IPS-18c (cell line): Measurements from ENCODE around the gene CCNI.
"Not testable (repeated sequence)": the region's sequence is repeated elsewhere in the genome, so short reads cannot be mapped to it uniquely, and the experiment has no call there.

Experiments
- H3K4me3 ChIP-seq: 2 replicates; pipeline ENCODE4 v1.7.0; 2013; ENCODE audit warnings: low read depth, mild to moderate bottlenecking, low read length, moderate library complexity; ENCODE audit not compliant: insufficient read depth
- H3K9me3 ChIP-seq: one replicate; pipeline ENCODE4 v1.6.1; 2013; ENCODE audit warnings: mild to moderate bottlenecking, low read length, moderate library complexity; ENCODE audit not compliant: control insufficient read depth, insufficient read depth

The CCNI gene

DNA sequence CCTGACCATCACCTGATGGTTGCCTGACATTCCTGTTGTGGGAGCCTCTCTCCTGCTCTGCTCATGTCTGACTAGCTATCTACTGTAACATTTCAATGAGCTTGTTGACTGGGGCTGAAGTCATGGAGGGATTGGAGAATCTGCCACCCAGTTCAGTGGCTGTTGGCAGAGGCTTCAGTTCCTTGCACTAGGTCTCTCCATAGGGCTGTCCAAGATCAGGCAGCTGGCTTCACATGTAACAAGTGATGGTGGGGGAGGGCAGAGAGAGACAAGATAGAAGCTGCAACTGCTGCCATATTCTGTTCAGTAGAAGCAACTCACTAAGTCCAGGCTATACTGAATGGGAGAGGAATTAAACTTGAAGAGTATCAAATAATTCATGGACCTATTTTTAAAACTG is 14.1 kb upstream of the CCNI start:
- Histone ChIP-seq H3K4me3 (no peak overlapping the region), H3K9me3 (peaks cover 2% of the 10 kb centered on the region)

GRCh38 chr4:77087027-77087426 is 11.2 kb upstream of the CCNI start:
- not testable (repeated sequence) for H3K4me3 ChIP-seq, H3K9me3 ChIP-seq

DNA sequence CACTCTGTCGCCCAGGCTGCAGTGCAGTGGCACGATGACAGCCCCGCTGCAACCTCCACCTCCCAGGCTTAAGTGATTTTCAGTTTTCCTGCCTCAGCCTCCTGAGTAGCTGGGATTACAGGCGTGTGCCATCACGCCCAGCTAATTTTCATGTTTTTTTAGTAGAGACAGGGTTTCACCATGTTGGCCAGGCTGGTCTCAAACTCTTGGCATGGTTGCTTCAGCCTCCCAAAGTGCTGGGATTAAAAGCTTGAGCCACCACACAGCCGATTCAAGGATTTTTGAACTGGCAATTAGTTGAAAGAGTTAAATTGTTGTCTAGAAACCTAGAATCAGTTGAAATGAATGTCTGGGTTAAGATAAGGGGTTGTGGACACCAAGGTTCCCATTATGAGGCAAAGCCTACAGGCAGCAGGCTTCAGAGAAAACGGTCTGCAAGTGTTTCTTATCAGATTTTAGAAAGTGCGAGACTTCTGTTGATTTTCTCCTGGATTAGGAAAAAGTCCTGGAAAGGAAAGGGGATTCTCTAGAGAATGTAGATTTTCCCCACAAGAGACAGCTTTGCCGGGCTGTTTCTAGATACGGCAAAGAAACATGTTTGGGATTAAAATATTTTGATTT is 8.3 kb upstream of the CCNI start:
- H3K4me3 ChIP-seq: no peak overlapping the region

DNA sequence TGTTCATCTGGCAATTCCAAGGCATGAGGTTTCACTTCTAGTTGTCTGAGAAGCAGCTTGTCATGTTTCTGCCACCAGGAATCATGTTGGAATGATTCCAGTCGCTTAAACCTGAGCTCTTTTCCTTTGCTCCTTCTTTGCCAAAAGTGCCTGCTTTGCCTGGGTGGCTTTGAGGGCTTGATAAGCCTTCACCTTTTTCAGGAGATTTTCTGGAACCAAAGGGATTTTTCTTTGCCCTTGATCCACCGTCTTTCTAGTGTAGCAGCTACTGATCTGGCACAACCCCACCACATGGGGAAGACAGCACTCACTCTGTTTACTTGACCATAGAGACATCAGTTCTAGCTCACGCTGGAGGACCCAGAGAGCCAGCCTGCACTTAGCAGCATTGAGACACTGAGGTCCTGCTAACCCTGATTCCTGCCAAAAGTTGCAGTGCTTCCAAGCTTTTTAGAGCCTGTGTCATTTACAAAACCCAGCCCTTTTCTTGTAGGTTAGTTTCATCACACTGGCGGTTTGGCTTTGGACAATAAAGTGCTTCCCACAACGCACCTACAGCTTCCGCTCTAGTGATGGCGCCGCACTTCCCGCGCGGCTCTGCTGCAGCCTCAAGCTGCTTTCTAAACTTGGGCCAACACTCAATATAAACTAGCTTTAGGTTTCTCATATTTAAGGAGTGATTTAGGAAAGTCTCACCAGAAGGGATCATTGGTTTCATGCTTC is 7.3 kb upstream of the CCNI start:
- peaks cover 2% of the 10 kb centered on the region for H3K9me3 ChIP-seq
- H3K4me3 ChIP-seq: no peak overlapping the region

More for the DNA sequence above, 8.3 kb upstream of the CCNI start:
- peaks cover 4% of the 10 kb centered on the region for H3K9me3 ChIP-seq

DNA sequence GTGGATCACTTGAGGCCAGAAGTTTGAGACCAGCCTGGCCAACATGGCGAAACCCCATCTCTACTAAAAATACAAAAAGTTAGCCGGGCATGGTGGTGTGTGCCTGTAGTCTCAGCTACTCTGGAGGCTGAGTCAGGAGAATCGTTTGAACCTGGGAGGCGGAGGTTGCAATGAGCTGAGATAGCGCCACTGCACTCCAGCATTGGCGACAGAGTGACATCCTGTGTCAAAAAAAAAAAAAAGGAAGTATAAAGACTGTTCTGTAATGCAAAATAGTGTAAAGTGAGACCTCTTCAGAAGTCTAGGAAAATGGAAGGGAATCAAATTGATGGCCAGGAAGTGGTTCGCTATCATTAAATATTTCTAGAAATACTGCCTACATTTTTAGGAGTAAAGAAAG is 5.0 kb upstream of the CCNI start:
- not testable (repeated sequence) for H3K9me3 ChIP-seq, H3K4me3 ChIP-seq

DNA sequence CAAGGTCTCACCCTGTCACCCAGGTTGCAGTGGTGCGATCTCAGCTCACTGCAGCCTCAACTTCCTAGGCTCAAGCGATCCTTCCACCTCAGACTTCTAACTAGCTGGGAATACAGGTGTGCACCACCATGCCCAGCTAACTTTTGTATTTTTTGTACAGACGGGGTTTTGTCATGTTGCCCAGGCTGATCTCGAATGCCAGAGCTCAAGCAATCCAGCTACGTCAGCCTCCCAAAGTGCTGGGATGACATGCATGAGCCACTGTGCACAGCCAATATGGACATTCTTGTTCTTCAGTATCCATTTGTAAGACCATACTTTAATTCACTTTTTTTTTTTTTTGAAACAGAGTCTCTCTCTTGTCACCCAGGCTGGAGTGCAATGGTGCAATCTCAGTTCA is 3.5 kb upstream of the CCNI start:
- H3K4me3 ChIP-seq: no peak overlapping the region
- H3K9me3 ChIP-seq: peaks cover 2% of the 10 kb centered on the region

- peaks cover 2% of the 10 kb centered on the region for H3K9me3 ChIP-seq
- H3K4me3 ChIP-seq: no peak overlapping the region
Observed at GRCh38 chr4:77078401-77078800, 2.6 kb upstream of the CCNI start.

- no peaks in the 10 kb centered on the region for H3K9me3 ChIP-seq
- H3K4me3 ChIP-seq: no peak overlapping the region; the same call in 1 of the 2 replicates
Observed at GRCh38 chr4:77076889-77077635, 1.3 kb upstream of the CCNI start.

DNA sequence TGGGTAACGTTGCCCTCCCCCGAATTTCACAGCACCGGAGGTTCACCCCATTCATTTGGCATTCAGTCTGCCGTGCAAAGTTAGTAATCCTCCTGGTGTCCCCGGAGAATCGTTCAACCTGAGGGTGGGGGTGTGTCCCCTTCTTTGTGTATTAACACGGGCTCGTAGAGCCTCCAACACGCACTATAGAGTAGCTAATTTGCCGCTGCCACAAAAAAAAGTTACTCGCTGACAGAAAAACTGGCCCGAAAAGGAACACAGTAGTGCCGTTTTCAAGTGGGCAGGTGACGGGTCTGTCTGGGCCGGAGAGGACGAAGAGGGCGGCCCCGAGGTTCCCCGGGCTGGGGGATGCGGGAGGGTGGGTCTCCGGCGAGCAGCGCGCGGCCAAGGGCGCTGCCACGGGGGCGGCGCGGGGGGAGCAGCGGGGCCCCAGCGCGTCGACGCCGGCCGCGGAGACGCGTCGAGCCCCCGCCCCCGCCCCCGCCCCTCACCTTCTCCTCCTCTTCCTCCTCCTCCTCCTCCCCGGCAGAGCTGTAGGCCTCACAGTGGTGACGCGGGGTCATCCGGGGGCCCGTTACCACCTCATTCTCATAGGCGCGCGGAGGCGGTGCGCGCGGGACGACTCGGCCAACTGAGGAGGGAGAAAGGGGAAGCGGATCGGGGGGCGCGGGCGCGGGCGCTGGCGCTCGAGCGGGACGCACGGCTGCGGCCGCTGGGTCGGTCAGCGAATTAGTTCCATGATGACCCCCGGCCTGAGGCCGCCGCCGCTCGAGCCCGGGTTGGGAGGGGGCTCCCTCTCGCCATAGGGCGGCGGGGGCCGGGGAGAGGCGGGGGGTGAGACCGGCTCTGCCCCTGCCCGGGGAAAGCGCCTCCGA is 571 bp downstream of the CCNI start:
- Histone ChIP-seq H3K9me3 (no peaks in the 10 kb centered on the region), H3K4me3 (peak overlapping the region; percentile 100)

DNA sequence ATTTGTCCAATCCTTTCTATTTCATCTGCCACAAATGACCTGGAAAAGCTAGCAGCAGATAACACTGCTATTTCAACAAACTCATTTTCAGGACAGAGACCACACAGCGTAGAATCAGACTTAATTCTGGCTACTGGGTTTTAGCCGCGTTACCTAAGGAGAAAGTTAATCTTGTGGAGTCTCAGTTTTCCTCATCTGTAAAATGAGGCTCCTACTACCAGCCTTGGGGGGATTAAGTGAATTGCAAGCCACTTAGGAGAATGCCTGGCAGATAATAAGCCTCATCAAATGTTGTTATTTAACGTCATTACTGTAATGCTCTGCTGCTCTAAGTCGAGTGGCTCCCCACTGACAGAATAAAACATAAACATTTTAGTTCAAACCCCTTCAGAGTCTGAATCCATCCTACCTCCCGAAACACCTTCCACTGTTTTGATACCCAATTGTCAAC is 1.4 kb downstream of the CCNI start:
- H3K4me3 ChIP-seq: peak overlapping the region; percentile 100

GRCh38 chr4:77073981-77074380 is 1.8 kb downstream of the CCNI start:
- H3K9me3 ChIP-seq: no peaks in the 10 kb centered on the region
- peak overlapping the region; percentile 100; the same call in 1 of the 2 replicates for H3K4me3 ChIP-seq

More for the DNA sequence above, 1.4 kb downstream of the CCNI start:
- no peaks in the 10 kb centered on the region for H3K9me3 ChIP-seq

GRCh38 chr4:77073106-77073809 is 2.5 kb downstream of the CCNI start:
- H3K9me3 ChIP-seq: no peaks in the 10 kb centered on the region
- H3K4me3 ChIP-seq: no peak overlapping the region

- H3K9me3 ChIP-seq: no peaks in the 10 kb centered on the region
- H3K4me3 ChIP-seq: no peak overlapping the region
Observed at GRCh38 chr4:77072195-77072753, 3.5 kb downstream of the CCNI start.

GRCh38 chr4:77069514-77069913 is 6.3 kb downstream of the CCNI start:
- not testable (repeated sequence) for H3K9me3 ChIP-seq, H3K4me3 ChIP-seq

- no peak overlapping the region for H3K4me3 ChIP-seq
- H3K9me3 ChIP-seq: no peaks in the 10 kb centered on the region
Observed at GRCh38 chr4:77065382-77065781, 10.4 kb downstream of the CCNI start.

DNA sequence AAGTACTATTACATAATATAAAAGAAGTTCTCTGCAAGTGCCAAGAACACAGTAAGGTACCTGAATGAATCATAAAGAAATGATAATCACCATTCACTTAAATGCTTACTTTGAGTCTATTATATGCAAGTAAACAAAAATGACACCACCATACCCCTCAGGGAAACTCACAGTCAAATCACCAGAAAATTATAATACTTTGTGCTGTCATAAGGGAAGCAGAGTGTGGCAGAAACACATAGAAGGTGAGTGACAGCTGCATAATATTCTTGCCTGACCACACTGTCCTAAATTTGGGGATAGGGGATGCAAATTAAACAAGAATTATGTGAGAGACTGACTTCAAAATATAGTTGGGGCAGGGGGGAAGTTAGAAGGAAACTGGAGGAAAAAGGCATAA is 12.9 kb downstream of the CCNI start:
- Histone ChIP-seq H3K4me3 (no peak overlapping the region), H3K9me3 (no peaks in the 10 kb centered on the region)
